HTERT RPE-1 (cell line): ENCODE results near the gene RRAGD.
"Not testable (repeated sequence)": the region's sequence is repeated elsewhere in the genome, so short reads cannot be mapped to it uniquely, and the experiment has no call there.

Source experiments
- in situ Hi-C: fragments of 300-500 bp; cut with MboI; formaldehyde crosslinking; loops from 4 replicates; pipeline ENCODE4 v1.14.3; 2020; ENCODE audit warnings: low sequenced_read_pairs

Gene RRAGD

GRCh38 chr6:89413006-89413400 is 930 bp upstream of the RRAGD start:
- in situ Hi-C loops, result no loop called here

GRCh38 chr6:89411145-89412070 is 665 bp downstream of the RRAGD start:
- in situ Hi-C loops, result no loop called here

- in situ Hi-C loops, result no loop called here
Measured at GRCh38 chr6:89410788-89411144, 1.3 kb downstream of the RRAGD start.

GRCh38 chr6:89410231-89410761 is 1.8 kb downstream of the RRAGD start:
- in situ Hi-C loops, result no loop called here

DNA sequence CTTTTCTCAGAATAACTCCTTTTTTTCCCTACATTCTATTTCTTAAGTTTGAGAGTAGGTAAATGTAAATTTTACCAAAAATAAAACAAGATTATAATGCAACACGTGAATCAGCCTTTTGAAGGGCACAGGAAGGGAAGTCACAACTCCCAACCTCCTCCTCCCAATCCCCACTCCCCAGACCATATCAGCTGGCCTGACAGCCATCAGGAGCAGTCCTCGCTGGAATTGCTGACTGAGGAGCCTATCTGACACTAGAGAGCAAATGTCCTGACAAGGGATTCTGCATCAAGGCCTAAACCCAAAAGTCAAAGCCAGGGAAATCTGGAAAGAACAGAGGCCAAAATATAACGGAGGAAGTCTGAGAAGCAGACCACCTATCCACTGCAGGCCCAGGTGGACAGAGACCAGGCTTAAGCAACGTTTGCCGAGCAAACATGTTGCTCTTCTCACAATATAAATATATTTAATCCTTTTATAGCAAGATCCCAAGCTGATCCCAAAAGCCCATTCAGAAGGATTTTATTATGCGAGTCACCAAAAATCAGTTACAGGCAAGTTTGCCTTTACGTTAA is 2.5 kb downstream of the RRAGD start:
- in situ Hi-C loops, result no loop called here

GRCh38 chr6:89406141-89406540 is 5.9 kb downstream of the RRAGD start:
- in situ Hi-C loops, result no loop called here

DNA sequence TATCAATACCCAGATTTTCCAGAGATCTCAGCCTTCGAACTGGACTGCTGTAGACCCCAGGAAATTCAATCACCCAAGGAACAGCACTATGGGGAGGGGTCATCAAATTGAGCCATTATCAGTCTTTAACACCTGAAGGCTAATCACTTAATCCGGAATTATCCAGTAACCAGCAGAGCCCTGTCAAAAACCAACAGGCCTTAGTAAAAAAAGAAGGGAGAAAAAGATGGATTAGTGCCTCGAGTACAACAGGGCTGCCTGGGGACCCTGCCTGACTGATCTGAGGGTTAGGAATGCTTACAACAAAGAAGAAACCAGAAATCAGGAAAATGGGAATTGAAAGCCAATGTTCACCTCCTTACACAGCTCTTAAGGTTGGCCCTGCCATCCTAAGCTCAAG is 7.6 kb downstream of the RRAGD start:
- in situ Hi-C loops, result no loop called here

DNA sequence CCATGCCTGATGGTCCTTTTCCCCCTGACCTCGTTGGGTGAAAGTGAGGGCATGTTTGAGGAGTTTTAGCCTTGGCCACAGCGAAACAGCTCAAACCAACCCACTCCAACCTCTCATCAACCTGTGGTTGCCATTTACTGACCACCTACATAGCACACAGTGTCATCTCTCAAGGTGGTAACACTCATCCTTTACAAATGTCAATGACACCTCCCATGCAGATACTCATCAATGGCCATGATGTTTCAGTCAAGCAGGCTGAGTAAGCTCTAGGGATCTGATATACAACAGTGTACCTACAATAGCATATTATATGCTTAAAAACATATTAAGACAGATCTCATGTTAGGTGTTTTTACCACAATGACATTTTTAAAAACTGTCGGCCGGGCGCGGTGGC is 9.3 kb downstream of the RRAGD start:
- in situ Hi-C loops, result no loop called here

GRCh38 chr6:89400912-89401399 is 11.1 kb downstream of the RRAGD start:
- in situ Hi-C loops, result no loop called here

DNA sequence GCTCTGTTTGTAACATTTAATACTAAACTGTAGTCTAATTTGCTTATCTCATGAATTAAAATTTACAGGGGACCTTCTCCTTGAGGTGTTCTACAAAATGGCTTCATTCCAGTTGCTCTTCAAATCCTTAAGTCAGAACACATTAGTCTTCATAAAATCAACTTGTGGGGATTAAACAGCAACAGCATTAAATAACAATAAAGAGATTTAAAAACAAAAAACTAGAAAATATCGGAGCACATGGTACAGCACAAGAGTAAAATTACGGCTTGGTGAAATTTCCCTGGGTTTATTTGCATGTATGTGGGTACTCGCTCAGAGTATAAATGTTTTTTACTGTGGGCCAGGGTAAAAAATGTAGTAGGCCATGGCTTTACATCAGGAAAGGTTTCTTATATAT is 12.0 kb downstream of the RRAGD start:
- in situ Hi-C loops, result no loop called here

GRCh38 chr6:89398762-89399525 is 13.1 kb downstream of the RRAGD start:
- in situ Hi-C loops, result no loop called here

DNA sequence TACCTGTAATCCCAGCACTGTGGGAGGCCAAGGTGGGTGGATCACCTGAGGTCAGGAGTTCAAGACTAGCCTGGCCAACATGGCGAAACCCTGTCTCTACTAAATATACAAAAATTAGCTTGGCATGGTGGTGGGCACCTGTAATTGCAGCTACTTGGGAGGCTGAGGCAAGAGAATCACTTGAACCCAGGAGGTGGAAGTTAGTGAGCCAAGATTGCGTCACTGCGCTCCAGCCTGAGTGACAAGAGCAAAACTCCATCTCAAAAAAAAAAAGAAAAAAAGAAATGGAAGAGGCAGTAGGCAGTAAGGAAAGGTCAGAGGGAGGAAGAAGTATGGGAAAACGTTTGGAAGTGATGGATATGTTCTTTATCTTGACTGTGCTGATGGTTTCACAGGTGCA is 14.2 kb downstream of the RRAGD start:
- in situ Hi-C loops, result not testable (repeated sequence)

DNA sequence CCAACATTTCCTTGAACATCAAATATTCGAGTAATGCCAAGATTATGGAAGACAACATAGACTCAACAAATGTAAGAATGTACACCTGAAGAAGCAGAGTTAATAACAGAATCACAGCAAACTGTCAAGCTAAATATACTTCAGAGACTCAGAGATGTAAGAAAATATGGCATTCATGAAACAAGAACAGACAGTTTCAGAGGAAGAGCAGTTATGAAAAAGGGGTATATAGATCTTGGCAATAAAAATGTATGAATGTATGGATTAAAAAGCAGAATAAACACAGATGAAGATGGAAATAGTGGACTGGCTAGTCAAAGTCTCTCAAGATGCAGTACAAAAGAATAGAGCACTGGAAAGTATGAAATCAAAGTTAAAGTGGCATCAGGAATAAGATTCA is 18.4 kb downstream of the RRAGD start:
- in situ Hi-C loops, result no loop called here

GRCh38 chr6:89392823-89393222 is 19.2 kb downstream of the RRAGD start:
- in situ Hi-C loops, result no loop called here

GRCh38 chr6:89388846-89389245 is 23.2 kb downstream of the RRAGD start:
- in situ Hi-C loops, result no loop called here

- in situ Hi-C loops, result no loop called here
Measured at GRCh38 chr6:89387516-89388201, 24.4 kb downstream of the RRAGD start.

GRCh38 chr6:89386917-89387491 is 25.1 kb downstream of the RRAGD start:
- in situ Hi-C loops, result no loop called here

- in situ Hi-C loops, result no loop called here
Measured at GRCh38 chr6:89385846-89386245, 26.2 kb downstream of the RRAGD start.

DNA sequence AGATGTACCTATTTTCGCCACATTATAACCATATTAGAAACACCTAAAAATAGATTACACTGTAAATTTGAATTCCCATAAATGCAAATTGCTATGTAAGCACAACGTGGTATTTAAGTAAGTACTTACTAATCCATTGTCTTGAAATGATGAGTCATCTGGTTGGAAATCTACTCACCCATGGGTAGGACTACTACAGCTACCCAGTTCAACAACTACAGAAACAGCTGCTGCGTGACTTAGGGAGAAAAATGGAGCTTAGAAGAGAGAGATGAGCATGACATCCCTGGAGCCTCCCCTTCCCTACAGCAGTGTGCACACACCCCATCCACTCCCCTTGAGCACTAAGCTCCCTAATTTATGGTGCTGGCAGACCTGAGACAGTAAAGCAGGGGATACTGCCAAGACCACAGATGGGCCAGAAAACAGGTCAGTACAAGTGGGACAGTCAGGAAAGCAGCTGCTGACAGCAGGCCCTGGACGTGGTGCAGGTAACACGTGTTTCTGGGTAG is 26.9 kb downstream of the RRAGD start:
- in situ Hi-C loops, result no loop called here

DNA sequence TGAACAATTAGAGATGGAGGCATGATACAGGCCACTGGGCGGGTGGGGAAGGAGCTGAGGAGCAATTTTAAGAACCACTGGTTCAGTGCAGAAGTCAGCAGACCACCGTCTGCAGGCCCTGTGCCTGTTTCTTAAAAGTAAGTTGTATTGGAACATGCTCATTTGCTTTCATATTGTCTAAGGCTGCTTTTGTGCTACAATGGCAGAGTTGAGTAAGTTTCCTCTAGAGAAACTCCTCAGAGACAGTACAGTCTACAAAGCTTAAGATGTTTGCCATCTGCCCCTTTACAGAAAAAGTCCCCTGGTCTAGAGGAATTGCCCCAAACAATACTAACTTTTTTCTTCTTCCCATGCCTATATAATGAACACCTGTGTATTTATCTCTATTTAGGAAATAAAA is 31.0 kb downstream of the RRAGD start:
- in situ Hi-C loops, result no loop called here
